Activated T-helper 9 cell treated with anti-CD3 and anti-CD28 coated beads, Interleukin-2, amount 50 U/mL, for 16 hours (primary cell): ENCODE data around the gene MGAM2.

ENCODE experiments used
- DNase-seq: peaks from one replicate; pipeline ENCODE4 v3.0.0-alpha.2; 2020; ENCODE audit warnings: low read depth

MGAM2 gene

GRCh38 chr7:142123184-142123583 is 11.7 kb downstream of the MGAM2 start:
- DNase-seq: no peak

- no peak for DNase-seq
Measured at GRCh38 chr7:142125256-142125955, 13.9 kb downstream of the MGAM2 start.

GRCh38 chr7:142130267-142130666 is 18.7 kb downstream of the MGAM2 start:
- DNase-seq: no peak

- DNase-seq: no peak
Measured at GRCh38 chr7:142131439-142132185, 20.1 kb downstream of the MGAM2 start.

- no peak for DNase-seq
Measured at GRCh38 chr7:142133731-142134148, 22.2 kb downstream of the MGAM2 start.

- no peak for DNase-seq
Measured at GRCh38 chr7:142134909-142135308, 23.4 kb downstream of the MGAM2 start.

GRCh38 chr7:142138996-142139395 is 27.5 kb downstream of the MGAM2 start:
- DNase-seq: no peak

GRCh38 chr7:142139597-142140400 is 28.3 kb downstream of the MGAM2 start:
- no peak for DNase-seq

- no peak for DNase-seq
Measured at GRCh38 chr7:142140401-142140959, 29.0 kb downstream of the MGAM2 start.

GRCh38 chr7:142142702-142143101 is 31.2 kb downstream of the MGAM2 start:
- no peak for DNase-seq

GRCh38 chr7:142146124-142146523 is 34.6 kb downstream of the MGAM2 start:
- DNase-seq: no peak

- DNase-seq: no peak
Measured at GRCh38 chr7:142150356-142150755, 38.8 kb downstream of the MGAM2 start.

- no peak for DNase-seq
Measured at GRCh38 chr7:142150869-142151268, 39.4 kb downstream of the MGAM2 start.

- DNase-seq: no peak
Measured at GRCh38 chr7:142152076-142152475, 40.6 kb downstream of the MGAM2 start.

GRCh38 chr7:142153400-142153799 is 41.9 kb downstream of the MGAM2 start:
- DNase-seq: no peak

- DNase-seq: no peak
Measured at GRCh38 chr7:142158736-142159496, 47.4 kb downstream of the MGAM2 start.

GRCh38 chr7:142161921-142162320 is 50.4 kb downstream of the MGAM2 start:
- DNase-seq: no peak

GRCh38 chr7:142168746-142169145 is 57.2 kb downstream of the MGAM2 start:
- no peak for DNase-seq

GRCh38 chr7:142172932-142173331 is 61.4 kb downstream of the MGAM2 start:
- DNase-seq: no peak

- no peak for DNase-seq
Measured at GRCh38 chr7:142174441-142174840, 62.9 kb downstream of the MGAM2 start.

GRCh38 chr7:142175594-142175993 is 64.1 kb downstream of the MGAM2 start:
- DNase-seq: no peak

- DNase-seq: no peak
Measured at GRCh38 chr7:142176901-142177300, 65.4 kb downstream of the MGAM2 start.
